ENCODE results near the gene TK1. TPM values are rescaled to one million over a fixed set of nuclear protein-coding genes. Genes with fewer than 3 reads are reported as not detected.

TK1 gene
- polyA plus RNA-seq, 2 of the 4 experiments (the other 2 are of a cell fraction) = 90.9 to 355 TPM

GRCh38 chr17:78211032-78211431 is 24.2 kb upstream of the TK1 start:
- H3K4me3 ChIP-seq = no peak overlapping the region
- 68% methylated on average over 11 of the region's 11 CpGs for WGBS (ENCODE audit: missing lambda C conversion rate)
- TF ChIP-seq ZSCAN20 (CRISPR knock-in tag; IDR thresholded peaks at IDR 0.05) = no peak
- ATAC-seq (no peak), FAIRE-seq (no peak), DNase-seq (ENCODE audit: low read depth in 1 of 2, low spot score in 1 of 2) (no peak)
- H3K9me3 ChIP-seq = no peaks in the 10 kb centered on the region
- H3K27ac ChIP-seq = no peak overlapping the region
- CTCF ChIA-PET = interaction anchor here (0.6 kb wide), 1 partner anchor 99 kb away, joined by 4 read pairs; no protein-coding TSS in a partner anchor
- POLR2A ChIA-PET = no interaction called here
- peaks cover 9% of the 10 kb centered on the region for H3K4me1 ChIP-seq
- H3K4me2 ChIP-seq = no peak overlapping the region

- POLR2A ChIA-PET = interaction anchor here (0.6 to 0.7 kb wide), 2 partner anchors 8 to 41 kb away, joined by 3 read pairs; no protein-coding TSS in a partner anchor
- peaks cover 2% of the 10 kb centered on the region; the same call in 1 of the 3 replicates for H3K4me1 ChIP-seq
- H3K4me3 ChIP-seq = no peak overlapping the region
- 68% methylated on average over 10 of the region's 10 CpGs for WGBS (ENCODE audit: missing lambda C conversion rate)
- no peak for FAIRE-seq
- H3K4me2 ChIP-seq = no peak overlapping the region
- H3K27ac ChIP-seq = no peak overlapping the region
- TF ChIP-seq JUNB (IDR thresholded peaks at IDR 0.05) (no peak), TP53 (CRISPR knock-in tag; IDR thresholded peaks at IDR 0.05) (no peak)
- no peak for ATAC-seq
- CTCF ChIA-PET = interaction anchor here (0.6 to 1.0 kb wide), 3 partner anchors 13 to 98 kb away, joined by 4 read pairs; no protein-coding TSS in a partner anchor
- DNase-seq (ENCODE audit: low read depth in 1 of 2, low spot score in 1 of 2) = no peak
- H3K9me3 ChIP-seq = no peaks in the 10 kb centered on the region
Measured at GRCh38 chr17:78210111-78210510, 23.3 kb upstream of the TK1 start.

- DNase-seq (ENCODE audit: low read depth in 1 of 2, low spot score in 1 of 2) (no peak), FAIRE-seq (no peak), ATAC-seq (no peak)
- WGBS (ENCODE audit: missing lambda C conversion rate) = 77% methylated on average over 3 of the region's 3 CpGs
- Histone ChIP-seq H3K4me2 (no peak overlapping the region), H3K4me1 (no peaks in the 10 kb centered on the region), H3K9me3 (no peaks in the 10 kb centered on the region), H3K4me3 (no peak overlapping the region), H3K27ac (no peak overlapping the region)
- POLR2A ChIA-PET = no interaction called here
- TF ChIP-seq HES2 (IDR thresholded peaks at IDR 0.05) (no peak), E2F6 (IDR thresholded peaks at IDR 0.05; ENCODE audit: borderline replicate concordance, low read depth) (no peak), KDM1A (IDR thresholded peaks at IDR 0.05; ENCODE audit: low read depth) (no peak), MAZ (IDR thresholded peaks at IDR 0.05; ENCODE audit: borderline replicate concordance, low read depth, low read length) (no peak), NFE2L2 (conservative IDR thresholded peaks at IDR 0.05; ENCODE audit: low read length) (no peak), RARB (CRISPR knock-in tag; IDR thresholded peaks at IDR 0.05) (no peak), KDM5A (IDR thresholded peaks at IDR 0.05) (no peak), MAX (IDR thresholded peaks at IDR 0.05) (no peak), HOXA7 (CRISPR knock-in tag; IDR thresholded peaks at IDR 0.05) (no peak), JUNB (IDR thresholded peaks at IDR 0.05) (no peak), POLR2AphosphoS2 (conservative IDR thresholded peaks at IDR 0.05; ENCODE audit: low read length) (no peak)
- CTCF ChIA-PET = interaction anchor here (0.9 to 13.4 kb wide), 4 partner anchors 12 to 246 kb away, joined by 3 to 86 read pairs (median 7); partner anchors contain the start of genes AFMID and TK1
Measured at GRCh38 chr17:78208486-78208885, 21.6 kb upstream of the TK1 start.

- ChIA-PET CTCF (interaction anchor here (1.0 to 13.4 kb wide), 9 partner anchors 10 to 96 kb away, joined by 3 to 86 read pairs (median 7); partner anchors contain the start of genes AFMID and TK1), POLR2A (interaction anchor here (1.1 kb wide), 1 partner anchor 248 kb away, joined by 4 read pairs; the partner anchor contains the start of gene TNRC6C)
- Histone ChIP-seq H3K4me1 (no peaks in the 10 kb centered on the region), H3K9me3 (no peaks in the 10 kb centered on the region), H3K4me2 (no peak overlapping the region), H3K27ac (no peak overlapping the region), H3K4me3 (no peak overlapping the region)
- TF ChIP-seq CEBPB (IDR thresholded peaks at IDR 0.05) (no peak), CHD4 (IDR thresholded peaks at IDR 0.05; ENCODE audit: borderline replicate concordance) (no peak), PBX3 (IDR thresholded peaks at IDR 0.05) (no peak), E2F6 (IDR thresholded peaks at IDR 0.05; ENCODE audit: borderline replicate concordance, low read depth) (no peak), RAD21 (conservative IDR thresholded peaks at IDR 0.05 in 1 of 2, IDR thresholded peaks at IDR 0.05 in 1 of 2) (peak in 1 of 2 experiments; percentile 18; a peak in 1 of 5 replicates), CTCF (IDR thresholded peaks at IDR 0.05) (0 out of 3 replicates have a peak, but pooled peaks have one; percentile 6)
- 85% methylated on average over 7 of the region's 7 CpGs for WGBS (ENCODE audit: missing lambda C conversion rate)
- FAIRE-seq (no peak), DNase-seq (ENCODE audit: low read depth in 1 of 2, low spot score in 1 of 2) (no peak), ATAC-seq (peak; percentile 66 to 67; a peak in 4 of 6 replicates)
Measured at GRCh38 chr17:78206298-78206697, 19.4 kb upstream of the TK1 start.
